Body of pancreas (tissue), 4 donors: ENCODE results near the gene CAMKMT. TPM values are rescaled to one million over a fixed set of nuclear protein-coding genes. Genes with fewer than 3 reads are reported as not detected.

Experiments used
- ATAC-seq: fragments of 150-250 bp; one replicate; pipeline ENCODE4 v1.9.1; 2016
- DNase-seq, 4 donors: peaks; one replicate each; pipeline ENCODE4 v3.0.0-alpha.2; 2019
- H3K27ac ChIP-seq, 4 donors: fragments of 200-600 bp; sonication (generic); 1 replicate in 3 of 4; 2 replicates in 1 of 4; pipeline versions ENCODE4 v1.5.1 to v1.6.1; 2016 to 2019; ENCODE audit warnings: mild to moderate bottlenecking in 1 of 4, mixed read lengths in 1 of 4, moderate library complexity in 1 of 4
- H3K27me3 ChIP-seq, 2 donors: fragments of 200-600 bp; sonication (generic); one replicate each; pipeline ENCODE4 v1.6.0; 2016; ENCODE audit warnings: mild to moderate bottlenecking in 1 of 2
- H3K36me3 ChIP-seq, 2 donors: fragments of 200-600 bp; sonication (generic); replicated peaks in 1 of 2; 2 replicates each; pipeline ENCODE4 v1.5.1; 2016; ENCODE audit warnings: low read depth in 2 of 2; ENCODE audit not compliant: insufficient read depth in 1 of 2
- H3K4me1 ChIP-seq: fragments of 200-600 bp; sonication (generic); one replicate; pipeline ENCODE4 v1.6.0; 2016
- H3K4me3 ChIP-seq, 2 donors: fragments of 200-600 bp; sonication (generic); 1 replicate in 1 of 2; 2 replicates in 1 of 2; pipeline ENCODE4 v1.5.1; 2016 to 2019
- H3K9me3 ChIP-seq, 3 donors: fragments of 200-600 bp; sonication (generic); 1 replicate in 2 of 3; 2 replicates in 1 of 3; pipeline ENCODE4 v1.5.1; 2016
- CTCF ChIP-seq, 7 experiments: fragments of 450-650 bp in 4 of 7; fragments of 200-600 bp in 3 of 7; sonication (generic) in 3 of 7; IDR thresholded peaks; one replicate each; pipeline ENCODE4 v1.5.1; 2016 to 2019; ENCODE audit warnings: antibody characterized with exemption in 7 of 7
- POLR2A ChIP-seq, 3 donors: fragments of 450-650 bp; IDR thresholded peaks; one replicate each; pipeline ENCODE4 v1.6.1; 2016; ENCODE audit warnings: antibody characterized with exemption in 3 of 3, mild to moderate bottlenecking in 2 of 3
- WGBS, 2 donors: methylation state at CpG; one replicate each; pipeline ENCODE4 v1.1.5; 2017; 5-methylcytosine and 5-hydroxymethylcytosine counted together
- intact Hi-C: fragments of 100-400 bp; cut with DNase I; formaldehyde crosslinking; loops from one replicate; pipeline ENCODE4 v1.15.1; 2023
- total RNA-seq, 2 donors: library from RNA; depleted of rRNA; stranded (reverse); fragments of >200 nt; gene quantifications; one replicate each; pipeline ENCODE4 v1.1.0, GENCODE V29; 2016

CAMKMT gene
- total RNA-seq, 2 donors from 2014 or later, result 18.4 to 23.4 TPM

DNA sequence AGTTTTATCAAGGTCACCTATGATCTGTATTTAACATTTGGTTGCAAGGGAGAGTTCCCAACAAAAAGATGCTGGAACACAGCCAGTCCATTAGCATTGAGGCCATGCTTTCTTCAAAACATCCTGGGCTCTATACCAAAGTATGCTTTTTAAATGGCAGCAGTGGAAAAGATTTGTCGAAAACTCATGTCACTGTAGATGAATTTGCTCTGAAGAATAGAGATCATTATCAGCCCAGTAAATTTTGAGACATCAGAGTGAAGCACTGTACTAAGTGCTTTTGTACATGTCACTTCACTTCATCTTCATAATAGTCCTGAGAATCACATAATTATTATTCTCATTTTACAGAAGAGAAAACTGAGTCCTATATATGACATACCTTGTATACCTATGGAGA, 189.8 kb downstream of the CAMKMT start:
- DNase-seq, result no peak
- WGBS, 2 donors, result 89 to 100% methylated on average over 1 of the region's 1 CpG
- no peaks in the 10 kb centered on the region for H3K36me3 ChIP-seq
- no peaks in the 10 kb centered on the region for H3K9me3 ChIP-seq
- TF ChIP-seq CTCF (IDR thresholded peaks at IDR 0.05) (no peak), POLR2A (IDR thresholded peaks at IDR 0.05) (no peak)
- intact Hi-C loops, result no loop called here
- H3K4me3 ChIP-seq, result no peak overlapping the region
- no peak overlapping the region for H3K27ac ChIP-seq
- no peak for ATAC-seq
- H3K4me1 ChIP-seq, result no peaks in the 10 kb centered on the region
- no peaks in the 10 kb centered on the region for H3K27me3 ChIP-seq

- Histone ChIP-seq H3K9me3 (no peaks in the 10 kb centered on the region), H3K36me3 (no peaks in the 10 kb centered on the region), H3K27me3 (no peaks in the 10 kb centered on the region), H3K4me3 (no peak overlapping the region), H3K27ac (no peak overlapping the region), H3K4me1 (no peaks in the 10 kb centered on the region)
- ATAC-seq, result no peak
- DNase-seq, result no peak
- intact Hi-C loops, result no loop called here
- 91% methylated on average over 4 of the region's 4 CpGs for WGBS, 2 donors
- no peak for TF ChIP-seq CTCF (IDR thresholded peaks at IDR 0.05)
- TF ChIP-seq POLR2A (IDR thresholded peaks at IDR 0.05), result no peak
These were observed 191.7 kb downstream of the CAMKMT start for GRCh38 chr2:44553456-44553855.

DNA sequence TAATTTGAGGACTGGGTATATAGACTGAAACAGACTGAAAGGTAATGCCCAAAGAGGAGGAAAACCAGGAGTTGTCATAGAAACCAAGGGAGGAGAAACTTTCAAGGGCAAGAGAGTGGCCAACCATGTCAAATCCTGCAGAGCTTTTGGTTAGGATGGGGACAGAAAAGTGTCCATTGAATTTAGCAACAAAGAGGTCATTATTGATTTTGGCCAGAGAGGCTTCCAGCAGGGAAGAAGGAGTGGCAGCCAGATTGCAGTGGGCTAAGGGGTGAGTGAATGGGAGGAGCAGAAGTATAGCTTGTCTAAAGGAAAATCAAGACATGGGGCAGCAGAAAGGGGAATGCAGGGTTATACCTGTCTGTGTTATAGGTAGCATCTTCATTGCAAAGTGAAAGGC, 194.0 kb downstream of the CAMKMT start:
- Histone ChIP-seq H3K4me1 (no peaks in the 10 kb centered on the region), H3K4me3 (no peak overlapping the region), H3K27ac (no peak overlapping the region), H3K9me3 (no peaks in the 10 kb centered on the region), H3K27me3 (no peaks in the 10 kb centered on the region), H3K36me3 (no peaks in the 10 kb centered on the region)
- no peak for TF ChIP-seq POLR2A (IDR thresholded peaks at IDR 0.05)
- TF ChIP-seq CTCF (IDR thresholded peaks at IDR 0.05), result no peak
- DNase-seq (no peak), ATAC-seq (no peak)
- intact Hi-C loops, result no loop called here

- Histone ChIP-seq H3K36me3 (no peaks in the 10 kb centered on the region), H3K4me3 (no peak overlapping the region), H3K27me3 (no peaks in the 10 kb centered on the region), H3K27ac (no peak overlapping the region), H3K9me3 (no peaks in the 10 kb centered on the region), H3K4me1 (no peaks in the 10 kb centered on the region)
- no peak for ATAC-seq
- WGBS, 2 donors, result 82 to 100% methylated on average over 1 of the region's 1 CpG
- DNase-seq, result no peak
- intact Hi-C loops, result no loop called here
- TF ChIP-seq POLR2A (IDR thresholded peaks at IDR 0.05), result no peak
These were observed 197.4 kb downstream of the CAMKMT start for GRCh38 chr2:44559108-44559507.

- intact Hi-C loops, result no loop called here
- no peaks in the 10 kb centered on the region for H3K4me1 ChIP-seq
- DNase-seq (peak in 1 of 4 donors; percentile 17), ATAC-seq (no peak)
- H3K36me3 ChIP-seq, result no peaks in the 10 kb centered on the region
- 87 to 89% methylated on average over 4 of the region's 4 CpGs for WGBS, 2 donors
- TF ChIP-seq CTCF (IDR thresholded peaks at IDR 0.05), result peak in 2 of 7 experiments; percentile 20
- no peak for TF ChIP-seq POLR2A (IDR thresholded peaks at IDR 0.05)
- H3K27ac ChIP-seq, result no peak overlapping the region
- H3K4me3 ChIP-seq, result no peak overlapping the region
- H3K27me3 ChIP-seq, result no peaks in the 10 kb centered on the region
- no peaks in the 10 kb centered on the region for H3K9me3 ChIP-seq
These were observed 198.6 kb downstream of the CAMKMT start for GRCh38 chr2:44560352-44560751.
